Subcutaneous preadipocyte (primary cell): ENCODE results near the gene AK1. TPM values are rescaled to one million over a fixed set of nuclear protein-coding genes. Genes with fewer than 3 reads are reported as not detected.

ENCODE experiments used
- small RNA-seq: library from RNA; depleted of rRNA; stranded (forward); fragments of <200 nt; gene quantifications from one replicate; pipeline ENCODE3, GENCODE V24; 2012
- total RNA-seq: library from RNA; depleted of rRNA; stranded (reverse); fragments of >200 nt; gene quantifications from 2 replicates; pipeline ENCODE4 v1.2.3, GENCODE V29; 2012

The AK1 gene
- 35.4 and 38.9 TPM in 2 replicates for total RNA-seq

DNA sequence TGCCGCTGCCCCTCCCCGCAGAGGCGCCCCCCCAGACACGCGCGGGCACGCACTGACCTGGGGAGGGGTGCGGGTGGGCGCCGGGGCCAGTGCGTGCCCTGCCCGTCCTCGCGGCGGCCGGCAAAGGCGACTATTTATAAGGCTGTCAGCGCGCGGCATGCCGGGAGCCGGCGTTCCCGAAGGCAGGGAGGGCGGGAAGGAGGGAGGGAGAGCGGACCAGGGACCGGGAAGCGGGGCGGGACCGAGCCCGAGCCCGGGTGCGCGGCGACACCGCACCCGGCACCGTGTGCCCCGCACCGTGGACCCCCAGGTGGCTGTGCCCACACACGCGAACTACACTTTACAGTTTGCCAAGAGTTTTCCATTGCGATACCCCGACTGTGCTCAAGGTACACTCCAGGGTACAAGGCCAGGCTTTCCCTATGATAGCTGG lies at the start of gene AK1:
AK1 (minus strand) TSS at position 110 of the 433 bp plus-strand sequence. CDS start 3,058 bp downstream, outside the sequence.

GRCh38 chr9:127916720-127917581 lies 39.5 kb upstream of the AK1 start, which contains the start of gene ST6GALNAC4:
Gene ST6GALNAC4 (minus strand): TSS chr9:127917041. CDS start chr9:127916419, 622 bp downstream.

GRCh38 chr9:127899128-127899943 lies 21.9 kb upstream of the AK1 start, which contains the start of gene ST6GALNAC6:
Gene ST6GALNAC6 (minus strand): TSS chr9:127899603. CDS start chr9:127897981, 1,622 bp downstream.

GRCh38 chr9:127854184-127854806 lies 23.2 kb downstream of the AK1 start, which contains the start of gene ENG:
Gene ENG (minus strand): TSS chr9:127854658. CDS start chr9:127854355, 303 bp downstream.

Small RNAs within 50 kb of the gene (small RNA-seq; reads per million reads assigned to genes)
- gene MIR4672 (0.66 reads per million, percentile 41 among the genes with 10 or more reads in this experiment), gene RF00019 (not detected), gene RNA5SP296 (not detected)

Other genes with a start within 250 kb of the AK1 start
- gene CFAP157, start 170.7 kb downstream of the AK1 start, total RNA-seq, result not detected in 2 replicates
- 22.7 and 25.0 TPM in 2 replicates for gene PTRH1, start 162.0 kb downstream of the AK1 start, total RNA-seq
- under 0.01 and 0.20 TPM in 2 replicates for gene TTC16, start 161.6 kb downstream of the AK1 start, total RNA-seq
- 5.1 and 6.2 TPM in 2 replicates for gene TOR2A, start 142.4 kb downstream of the AK1 start, total RNA-seq
- 0.37 TPM in 1 of 2 replicates, not detected in the other for gene SH2D3C, start 99.0 kb downstream of the AK1 start, total RNA-seq
- 42.8 and 43.0 TPM in 2 replicates for gene CDK9, start 91.6 kb downstream of the AK1 start, total RNA-seq
- 96.0 and 102 TPM in 2 replicates for gene FPGS, start 74.8 kb downstream of the AK1 start, total RNA-seq
- 31.6 and 40.7 TPM in 2 replicates for gene ENG, start 23.0 kb downstream of the AK1 start, total RNA-seq
- 41.8 and 44.1 TPM in 2 replicates for gene ST6GALNAC6, start 21.9 kb upstream of the AK1 start, total RNA-seq
- 69.1 and 74.1 TPM in 2 replicates for gene ST6GALNAC4, start 39.4 kb upstream of the AK1 start, total RNA-seq
- 2.5 and 5.5 TPM in 2 replicates for gene PIP5KL1, start 53.1 kb upstream of the AK1 start, total RNA-seq
- 18.7 and 18.8 TPM in 2 replicates for gene DPM2, start 60.2 kb upstream of the AK1 start, total RNA-seq
- gene EEIG1, start 103.3 kb upstream of the AK1 start, total RNA-seq, result 10.8 and 13.6 TPM in 2 replicates
- 7.3 and 8.2 TPM in 2 replicates for gene NAIF1, start 189.6 kb upstream of the AK1 start, total RNA-seq
- gene SLC25A25, start 190.6 kb upstream of the AK1 start, total RNA-seq, result 12.9 and 17.4 TPM in 2 replicates